HFF-Myc (cell line): Measurements from ENCODE around the gene MTA2.

ENCODE experiments used
- DNase-seq: peaks from one replicate; pipeline ENCODE4 v3.0.0-alpha.2; 2011; ENCODE audit warnings: low read depth; ENCODE audit errors: extremely low read depth
- H3K4me3 ChIP-seq: replicated peaks from 2 replicates; pipeline ENCODE4 v1.5.1; 2011; ENCODE audit warnings: low read depth, mild to moderate bottlenecking, control low read depth, low read length
- TF ChIP-seq, protein P1 (sequence below): IDR thresholded peaks from 2 replicates; pipeline ENCODE4 v1.5.1; 2012; ENCODE audit warnings: mild to moderate bottlenecking, low read depth, low read length, control low read depth; ENCODE audit errors: missing control alignments

The MTA2 gene

GRCh38 chr11:62601122-62601371 lies 618 bp downstream of the MTA2 start:
- DNase-seq: no peak
- TF ChIP-seq, protein P1, sequence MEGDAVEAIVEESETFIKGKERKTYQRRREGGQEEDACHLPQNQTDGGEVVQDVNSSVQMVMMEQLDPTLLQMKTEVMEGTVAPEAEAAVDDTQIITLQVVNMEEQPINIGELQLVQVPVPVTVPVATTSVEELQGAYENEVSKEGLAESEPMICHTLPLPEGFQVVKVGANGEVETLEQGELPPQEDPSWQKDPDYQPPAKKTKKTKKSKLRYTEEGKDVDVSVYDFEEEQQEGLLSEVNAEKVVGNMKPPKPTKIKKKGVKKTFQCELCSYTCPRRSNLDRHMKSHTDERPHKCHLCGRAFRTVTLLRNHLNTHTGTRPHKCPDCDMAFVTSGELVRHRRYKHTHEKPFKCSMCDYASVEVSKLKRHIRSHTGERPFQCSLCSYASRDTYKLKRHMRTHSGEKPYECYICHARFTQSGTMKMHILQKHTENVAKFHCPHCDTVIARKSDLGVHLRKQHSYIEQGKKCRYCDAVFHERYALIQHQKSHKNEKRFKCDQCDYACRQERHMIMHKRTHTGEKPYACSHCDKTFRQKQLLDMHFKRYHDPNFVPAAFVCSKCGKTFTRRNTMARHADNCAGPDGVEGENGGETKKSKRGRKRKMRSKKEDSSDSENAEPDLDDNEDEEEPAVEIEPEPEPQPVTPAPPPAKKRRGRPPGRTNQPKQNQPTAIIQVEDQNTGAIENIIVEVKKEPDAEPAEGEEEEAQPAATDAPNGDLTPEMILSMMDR: no peak
- H3K4me3 ChIP-seq: peak overlapping the region; percentile 92

DNA sequence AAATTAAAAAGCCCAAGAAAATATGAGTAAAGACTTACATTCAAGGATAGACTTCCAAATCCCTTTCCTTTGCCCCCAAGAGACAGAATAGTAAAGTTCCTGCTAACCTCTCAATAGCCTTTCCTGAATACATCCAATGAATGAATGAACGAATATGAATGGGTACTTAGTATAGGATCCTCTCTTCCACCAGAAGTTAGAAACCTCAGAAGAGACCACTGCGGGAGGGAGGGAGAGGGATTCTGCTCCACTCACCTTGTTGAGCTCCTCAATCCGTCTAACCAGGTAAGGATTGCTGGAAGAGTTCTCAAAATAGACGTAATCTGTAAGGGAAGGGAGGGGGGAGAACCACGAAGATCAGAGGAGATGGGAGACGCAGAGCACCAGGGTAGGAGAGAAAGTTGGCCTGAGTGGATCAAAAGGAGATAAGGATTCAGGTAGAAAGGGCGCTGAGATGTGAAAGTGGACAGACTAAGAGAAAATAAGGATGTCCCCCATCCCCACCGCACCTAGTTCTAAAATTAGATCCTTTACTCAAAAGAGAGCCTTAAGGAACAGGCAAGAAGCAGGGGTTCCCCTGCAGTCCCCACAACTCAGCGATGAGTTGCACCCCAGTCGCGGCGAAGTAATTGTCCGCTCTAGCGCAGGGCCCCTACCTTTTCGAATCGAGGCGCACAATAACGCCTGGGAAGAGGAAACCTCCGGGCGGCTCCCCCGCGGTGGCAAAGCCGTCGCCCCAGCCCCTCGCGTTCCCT lies 1.1 kb downstream of the MTA2 start:
- TF ChIP-seq, protein P1: no peak
- peak overlapping the region; percentile 92 for H3K4me3 ChIP-seq
- no peak for DNase-seq

DNA sequence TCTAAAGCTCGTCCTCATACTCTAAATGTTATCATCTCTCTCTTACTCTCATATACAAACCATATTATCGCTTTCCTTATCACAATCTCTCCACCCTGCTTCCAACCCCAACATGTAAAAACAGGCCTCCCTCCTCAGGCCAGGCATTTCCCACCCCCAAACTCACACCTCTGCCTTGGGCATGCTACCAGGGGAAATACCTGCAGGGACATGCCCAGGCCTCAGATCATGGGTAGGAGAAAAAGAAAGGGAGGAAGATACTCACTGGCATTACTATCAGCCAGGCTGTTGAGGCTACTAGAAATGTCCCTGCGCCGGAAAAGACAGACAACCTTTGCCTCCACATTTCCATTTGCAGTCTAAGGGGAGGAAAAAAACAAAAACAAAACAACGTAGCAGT lies 1.8 kb downstream of the MTA2 start:
- TF ChIP-seq, protein P1: no peak
- peak overlapping the region; percentile 92 for H3K4me3 ChIP-seq
- no peak for DNase-seq

DNA sequence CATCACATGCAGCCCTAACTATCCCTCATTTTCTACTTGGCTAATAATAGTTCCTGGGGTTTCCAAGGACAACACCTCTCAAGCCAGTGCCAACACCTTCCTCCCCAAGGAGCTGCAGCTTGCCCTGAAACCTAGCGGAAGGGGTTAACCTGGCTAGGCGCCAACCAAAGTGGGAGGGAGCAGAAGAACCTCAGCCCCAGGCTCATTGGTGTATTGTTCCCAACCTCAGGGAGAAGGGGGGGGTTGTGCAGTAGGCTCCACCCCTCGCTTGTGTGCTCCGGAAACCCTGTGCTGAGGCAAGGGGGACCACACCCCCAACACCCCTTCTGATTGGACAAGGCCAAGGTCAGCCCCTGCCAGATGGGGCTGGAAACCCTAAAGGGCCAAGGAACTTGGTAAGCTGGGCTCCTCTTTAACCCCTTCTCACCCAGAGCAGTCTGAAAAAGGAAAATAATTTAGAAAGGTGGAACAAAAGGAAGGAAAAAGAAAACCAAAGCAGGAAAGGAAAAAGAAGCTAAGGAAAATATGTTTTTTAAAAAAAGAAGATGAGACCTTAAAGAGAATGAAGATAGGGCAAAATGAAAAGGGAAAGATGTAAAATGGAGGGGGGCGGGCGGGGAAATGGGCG lies 2.5 kb downstream of the MTA2 start:
- TF ChIP-seq, protein P1: no peak
- DNase-seq: peak; percentile 98

DNA sequence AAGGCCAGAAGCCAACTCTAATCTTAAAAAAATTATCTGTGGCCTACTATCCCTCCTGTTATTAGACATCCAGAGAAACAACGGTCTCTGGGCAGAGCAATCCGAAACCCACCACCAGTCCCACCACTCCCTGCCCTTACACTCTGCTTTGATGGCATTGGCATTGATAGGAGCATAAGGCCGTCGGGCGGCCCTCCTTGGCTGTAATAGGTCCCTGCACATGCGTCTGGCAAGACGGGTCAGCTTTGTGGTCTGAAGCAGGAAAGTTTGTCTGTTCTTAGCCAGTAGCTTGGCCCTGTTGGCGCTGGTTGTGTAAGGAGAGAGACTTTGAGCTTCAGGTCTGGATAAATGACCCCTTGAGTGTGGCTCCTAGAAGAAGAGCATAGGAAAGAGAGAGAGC lies 6.5 kb downstream of the MTA2 start:
- TF ChIP-seq, protein P1: no peak
- DNase-seq: no peak

More for the DNA sequence above, 2.5 kb downstream of the MTA2 start:
- H3K4me3 ChIP-seq: peak overlapping the region; percentile 92

DNA sequence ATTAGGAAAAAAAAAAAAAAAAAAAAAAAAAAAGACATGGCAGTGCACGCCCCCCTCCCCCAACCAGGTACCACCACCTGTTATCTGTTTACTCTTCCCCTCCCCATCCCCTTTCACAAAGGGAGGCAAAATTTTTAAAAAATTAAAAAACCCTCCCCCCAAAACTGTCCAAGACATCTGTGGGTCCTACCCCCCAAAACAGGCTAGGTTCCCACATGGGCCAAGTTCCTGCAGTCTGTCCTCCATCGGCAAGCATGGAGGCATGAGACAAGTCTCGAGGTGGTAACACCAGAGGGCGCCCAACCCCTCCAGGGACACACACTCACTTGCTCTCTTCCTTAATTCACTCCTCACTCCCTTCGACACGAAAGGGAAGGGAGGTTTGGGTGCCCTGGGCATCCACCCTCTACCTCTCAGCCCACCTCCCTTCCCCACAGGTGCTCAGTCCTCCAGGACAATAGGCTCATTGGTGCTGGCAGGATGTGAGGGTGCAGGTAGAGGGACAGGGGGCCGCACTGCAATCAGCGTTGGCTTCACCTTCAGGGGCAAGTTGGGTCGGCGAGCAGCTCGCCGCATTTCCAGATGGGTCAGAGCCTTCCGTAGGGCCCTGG lies 8.1 kb downstream of the MTA2 start:
- DNase-seq: no peak
- no peak overlapping the region for H3K4me3 ChIP-seq
- TF ChIP-seq, protein P1: peak; percentile 74

More for the DNA sequence above, 6.5 kb downstream of the MTA2 start:
- H3K4me3 ChIP-seq: no peak overlapping the region
